HCT116 (cell line): ENCODE data around the gene TTBK1. TPM values are rescaled to one million over a fixed set of nuclear protein-coding genes. Genes with fewer than 3 reads are reported as not detected.

Source experiments
- ATAC-seq: fragments of 200-7000 bp; cut with Tn5 transposase; 2 replicates; pipeline ENCODE4 v1.9.1; 2020; ENCODE audit warnings: mild to moderate bottlenecking, moderate library complexity
- BruUV-seq: library from RNA; stranded (reverse); fragments of 400-500 nt; replicated peaks from 2 replicates; lab custom pipeline; 2021; lab: Mats Ljungman, UMichigan
- CTCF ChIA-PET: fragments of 300-600 bp; sonication (Branson Sonifier 250); formaldehyde crosslinking; loops from one replicate; lab custom pipeline; 2021; ENCODE audit warnings: antibody characterized with exemption; lab: Charles Lee
- POLR2A ChIA-PET: fragments of 300-600, 350-600 bp; sonication (Branson Sonifier 250); formaldehyde crosslinking; loops from one replicate; lab custom pipeline; 2021; ENCODE audit warnings: antibody characterized with exemption; lab: Charles Lee
- RAD21 ChIA-PET, 2 experiments: fragments of 300-600 bp; sonication (Branson Sonifier 250); formaldehyde crosslinking; loops; one replicate each; lab custom pipeline; 2023; ENCODE audit warnings: low total read pairs in 2 of 2; ENCODE audit not compliant: uncharacterized antibody in 2 of 2, unreplicated experiment in 2 of 2, low non-redundant PET in 1 of 2; lab: Charles Lee
- DNase-seq: peaks from one replicate; pipeline ENCODE4 v3.0.0-alpha.2; 2010; ENCODE audit warnings: low read depth, low spot score
- H2AFZ ChIP-seq: fragments of 200-600 bp; shearing (Covaris generic), sonication (generic); 2 replicates; pipeline ENCODE4 v1.6.1; 2017; ENCODE audit warnings: low read depth, mixed run types, mixed read lengths, antibody characterized with exemption, low read length; ENCODE audit not compliant: poor library complexity, severe bottlenecking
- H3K27ac ChIP-seq: 2 replicates; pipeline ENCODE4 v1.5.1; 2012; ENCODE audit warnings: low read depth, low read length
- H3K27me3 ChIP-seq: fragments of 200-600 bp; sonication (generic); 2 replicates; pipeline ENCODE4 v1.6.1; 2016; ENCODE audit warnings: mixed run types, low read length, mixed read lengths; ENCODE audit not compliant: insufficient read depth
- H3K36me3 ChIP-seq, 2 experiments: fragments of 200-500 bp in 1 of 2; fragments of 200-600 bp in 1 of 2; sonication (Bioruptor generic) in 1 of 2; sonication (generic) in 1 of 2; 2 replicates each; pipeline versions ENCODE4 v1.5.1 to v1.6.1; 2014 to 2016; ENCODE audit warnings: low read length in 2 of 2, inconsistent platforms in 1 of 2, mixed read lengths in 1 of 2, mixed run types in 1 of 2; ENCODE audit not compliant: insufficient read depth in 2 of 2, control insufficient read depth in 1 of 2
- H3K4me1 ChIP-seq, 2 experiments: fragments of 200-600 bp in 1 of 2; sonication (generic) in 1 of 2; 2 replicates each; pipeline versions ENCODE4 v1.5.1 to v1.6.1; 2012 to 2017; ENCODE audit warnings: low read length in 2 of 2, inconsistent platforms in 1 of 2, mild to moderate bottlenecking in 1 of 2, mixed read lengths in 1 of 2, mixed run types in 1 of 2, moderate library complexity in 1 of 2; ENCODE audit not compliant: insufficient read depth in 2 of 2, control insufficient read depth in 1 of 2
- H3K4me2 ChIP-seq: fragments of 200-600 bp; sonication (generic); 2 replicates; pipeline ENCODE4 v1.6.1; 2017; ENCODE audit warnings: mixed run types, low read length, mixed read lengths
- H3K4me3 ChIP-seq, 2 experiments: fragments of 200-600 bp in 1 of 2; sonication (generic) in 1 of 2; replicated peaks in 1 of 2; 2 replicates each; pipeline ENCODE4 v1.5.1; 2011 to 2016; ENCODE audit warnings: low read length in 2 of 2, control low read depth in 1 of 2, low read depth in 1 of 2, mild to moderate bottlenecking in 1 of 2, mixed read lengths in 1 of 2, mixed run types in 1 of 2
- H3K79me2 ChIP-seq: fragments of 200-600 bp; sonication (generic); 2 replicates; pipeline ENCODE4 v1.6.1; 2017; ENCODE audit warnings: mild to moderate bottlenecking, mixed run types, low read length, moderate library complexity, mixed read lengths; ENCODE audit not compliant: insufficient read depth
- H3K9ac ChIP-seq: fragments of 200-600 bp; sonication (generic); 2 replicates; pipeline ENCODE4 v1.6.1; 2016; ENCODE audit warnings: low read length, mixed read lengths
- H3K9me2 ChIP-seq: fragments of 200-600 bp; sonication (generic), shearing (Covaris generic); 2 replicates; pipeline ENCODE4 v1.6.1; 2017; ENCODE audit warnings: mixed run types, mild to moderate bottlenecking, moderate library complexity; ENCODE audit not compliant: insufficient read depth
- H3K9me3 ChIP-seq, 2 experiments: fragments of 200-500 bp in 1 of 2; fragments of 200-600 bp in 1 of 2; sonication (Bioruptor generic) in 1 of 2; sonication (generic) in 1 of 2; 2 replicates each; pipeline ENCODE4 v1.6.1; 2014 to 2017; ENCODE audit warnings: low read length in 2 of 2, mixed read lengths in 2 of 2, inconsistent platforms in 1 of 2, low read depth in 1 of 2, mild to moderate bottlenecking in 1 of 2, mixed run types in 1 of 2, moderate library complexity in 1 of 2; ENCODE audit not compliant: control insufficient read depth in 1 of 2, insufficient read depth in 1 of 2
- H4K20me1 ChIP-seq: fragments of 200-600 bp; sonication (generic), shearing (Covaris generic); 2 replicates; pipeline ENCODE4 v1.6.1; 2017; ENCODE audit warnings: mixed run types, mild to moderate bottlenecking, moderate library complexity; ENCODE audit not compliant: insufficient read depth
- CEBPB ChIP-seq: IDR thresholded peaks from 2 replicates; pipeline ENCODE4 v1.6.1; 2012; ENCODE audit warnings: low read depth
- CTCF ChIP-seq, 3 experiments: fragments of 200-600 bp in 1 of 3; sonication (generic) in 1 of 3; IDR thresholded peaks in 2 of 3; conservative IDR thresholded peaks in 1 of 3; 2 replicates each; pipeline ENCODE4 v1.5.1; 2012 to 2017; ENCODE audit warnings: low read depth in 2 of 3, low read length in 2 of 3, antibody characterized with exemption in 1 of 3, borderline replicate concordance in 1 of 3, control low read depth in 1 of 3, mild to moderate bottlenecking in 1 of 3, mixed read lengths in 1 of 3, mixed run types in 1 of 3, moderate library complexity in 1 of 3; ENCODE audit not compliant: insufficient read depth in 1 of 3
- ELF1 ChIP-seq: IDR thresholded peaks from 2 replicates; pipeline ENCODE4 v1.6.1; 2012; ENCODE audit warnings: low read depth, borderline replicate concordance
- EZH2 ChIP-seq: fragments of 200-600 bp; sonication (generic); IDR thresholded peaks from 2 replicates; pipeline ENCODE4 v1.6.1; 2017; ENCODE audit warnings: antibody characterized with exemption, mixed run types
- POLR2AphosphoS5 ChIP-seq: IDR thresholded peaks from 2 replicates; pipeline ENCODE4 v1.6.1; 2011; ENCODE audit warnings: mild to moderate bottlenecking, low read depth, low read length, moderate library complexity
- SIN3A ChIP-seq: IDR thresholded peaks from 2 replicates; pipeline ENCODE4 v1.6.1; 2012; ENCODE audit warnings: low read depth
- SP1 ChIP-seq: IDR thresholded peaks from 2 replicates; pipeline ENCODE4 v1.6.1; 2012; ENCODE audit warnings: low read depth
- SRF ChIP-seq: IDR thresholded peaks from 2 replicates; pipeline ENCODE4 v1.6.1; 2012; ENCODE audit warnings: low read depth
- TCF7L2 ChIP-seq: IDR thresholded peaks from 2 replicates; pipeline ENCODE4 v1.7.0; 2011; ENCODE audit warnings: borderline replicate concordance, inconsistent platforms; ENCODE audit not compliant: insufficient read depth, insufficient read length; ENCODE audit errors: extremely low read depth
- YY1 ChIP-seq: IDR thresholded peaks from 2 replicates; pipeline ENCODE4 v1.6.1; 2011; ENCODE audit warnings: low read length, low read depth, moderate library complexity, mild to moderate bottlenecking; ENCODE audit not compliant: insufficient replicate concordance; ENCODE audit errors: extremely low read depth
- ZFX ChIP-seq: fragments of 450-650 bp; IDR thresholded peaks from 2 replicates; pipeline ENCODE4 v1.6.1; 2017
- intact Hi-C: fragments of 100-400 bp; cut with micrococcal nuclease; formaldehyde crosslinking; loops from 2 replicates; pipeline ENCODE4 v1.10.0; 2022
- total RNA-seq: library from RNA; stranded (reverse); gene quantifications from one replicate; pipeline ENCODE4 v1.2.1, GENCODE V29; 2021; ENCODE audit not compliant: unreplicated experiment
- TF ChIP-seq, protein P1 (sequence below): IDR thresholded peaks from 2 replicates; pipeline ENCODE4 v1.6.1; 2012

Gene TTBK1
- total RNA-seq, 1 experiment from 2014 or later, result not detected

GRCh38 chr6:43257367-43258145 lies 14.3 kb downstream of the TTBK1 start:
- intact Hi-C loops, result no loop called here
- no peaks in the 10 kb centered on the region for H3K4me1 ChIP-seq
- no peaks in the 10 kb centered on the region for H3K27me3 ChIP-seq
- POLR2A ChIA-PET, result no interaction called here
- TF ChIP-seq ZFX (no peak), TCF7L2 (no peak), YY1 (no peak), EZH2 (no peak), POLR2AphosphoS5 (no peak), CTCF (IDR thresholded peaks at IDR 0.05 in 2 of 3, conservative IDR thresholded peaks at IDR 0.05 in 1 of 3; ENCODE audit: borderline replicate concordance in 1 of 3, insufficient read depth in 1 of 3, low read depth in 2 of 3, low read length in 2 of 3) (no peak), SIN3A (no peak), ELF1 (no peak), SRF (no peak), SP1 (no peak), CEBPB (no peak)
- TF ChIP-seq, protein P1, sequence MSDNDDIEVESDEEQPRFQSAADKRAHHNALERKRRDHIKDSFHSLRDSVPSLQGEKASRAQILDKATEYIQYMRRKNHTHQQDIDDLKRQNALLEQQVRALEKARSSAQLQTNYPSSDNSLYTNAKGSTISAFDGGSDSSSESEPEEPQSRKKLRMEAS, result no peak
- TF ChIP-seq, all 23 proteins: peak for 0
- DNase-seq (no peak), ATAC-seq (no peak)
- Histone ChIP-seq H2AFZ (no peak overlapping the region), H3K36me3 (no peaks in the 10 kb centered on the region; a peak in 1 of 4 replicates), H4K20me1 (no peaks in the 10 kb centered on the region), H3K9me3 (no peaks in the 10 kb centered on the region), H3K4me2 (no peak overlapping the region), H3K9me2 (no peaks in the 10 kb centered on the region), H3K27ac (no peak overlapping the region), H3K79me2 (no peaks in the 10 kb centered on the region), H3K9ac (no peak overlapping the region), H3K4me3 (no peak overlapping the region)
- no TSS peak for BruUV-seq
- RAD21 ChIA-PET, result no interaction called here
- CTCF ChIA-PET, result no interaction called here
